GM12864 (cell line): ENCODE data around the gene ZC3H7B.

ENCODE experiments used
- DNase-seq: peaks from one replicate; pipeline ENCODE4 v3.0.0-alpha.2; 2011; ENCODE audit warnings: low read depth
- H3K4me3 ChIP-seq: 2 replicates; pipeline ENCODE4 v1.5.1; 2011; ENCODE audit warnings: mild to moderate bottlenecking, low read depth, low read length, control low read depth
- CTCF ChIP-seq: IDR thresholded peaks from 2 replicates; pipeline ENCODE4 v1.5.1; 2011; ENCODE audit warnings: low read depth, mild to moderate bottlenecking, moderate library complexity, low read length, control low read depth, inconsistent platforms; ENCODE audit errors: missing control alignments

Gene ZC3H7B

DNA sequence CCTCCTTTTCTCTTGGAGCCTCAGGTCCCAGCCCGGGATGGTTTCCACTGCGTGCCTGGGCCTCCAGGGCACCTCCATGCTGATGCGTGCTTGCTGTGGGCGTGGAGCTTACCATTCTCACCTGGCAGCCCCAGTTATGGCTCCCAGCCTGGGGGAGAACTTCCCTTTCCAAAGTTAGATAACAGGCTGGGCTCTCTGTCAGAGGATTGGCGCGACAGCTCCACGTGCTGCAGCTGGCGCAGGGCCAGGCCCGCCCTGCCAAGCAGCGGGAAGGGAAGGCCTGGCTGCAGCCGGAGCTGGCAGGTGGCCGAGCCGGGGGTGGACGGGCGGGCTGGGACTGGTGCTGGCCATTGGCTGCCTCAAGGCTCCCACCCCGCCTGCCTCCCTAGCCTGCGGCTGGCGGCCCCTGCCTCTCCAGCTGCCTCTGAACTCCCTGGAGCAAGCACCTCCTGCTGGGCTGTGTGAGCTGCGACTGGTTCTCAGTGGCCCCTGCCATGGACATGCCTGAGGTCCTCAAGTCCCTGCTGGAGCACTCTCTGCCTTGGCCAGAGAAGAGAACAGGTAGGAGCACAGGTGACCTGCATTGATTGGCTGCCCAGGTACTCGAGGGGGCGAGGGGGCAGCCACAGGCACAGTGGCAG lies 65.8 kb downstream of the ZC3H7B start:
- no peak for TF ChIP-seq CTCF
- H3K4me3 ChIP-seq = no peak overlapping the region
- DNase-seq = no peak

DNA sequence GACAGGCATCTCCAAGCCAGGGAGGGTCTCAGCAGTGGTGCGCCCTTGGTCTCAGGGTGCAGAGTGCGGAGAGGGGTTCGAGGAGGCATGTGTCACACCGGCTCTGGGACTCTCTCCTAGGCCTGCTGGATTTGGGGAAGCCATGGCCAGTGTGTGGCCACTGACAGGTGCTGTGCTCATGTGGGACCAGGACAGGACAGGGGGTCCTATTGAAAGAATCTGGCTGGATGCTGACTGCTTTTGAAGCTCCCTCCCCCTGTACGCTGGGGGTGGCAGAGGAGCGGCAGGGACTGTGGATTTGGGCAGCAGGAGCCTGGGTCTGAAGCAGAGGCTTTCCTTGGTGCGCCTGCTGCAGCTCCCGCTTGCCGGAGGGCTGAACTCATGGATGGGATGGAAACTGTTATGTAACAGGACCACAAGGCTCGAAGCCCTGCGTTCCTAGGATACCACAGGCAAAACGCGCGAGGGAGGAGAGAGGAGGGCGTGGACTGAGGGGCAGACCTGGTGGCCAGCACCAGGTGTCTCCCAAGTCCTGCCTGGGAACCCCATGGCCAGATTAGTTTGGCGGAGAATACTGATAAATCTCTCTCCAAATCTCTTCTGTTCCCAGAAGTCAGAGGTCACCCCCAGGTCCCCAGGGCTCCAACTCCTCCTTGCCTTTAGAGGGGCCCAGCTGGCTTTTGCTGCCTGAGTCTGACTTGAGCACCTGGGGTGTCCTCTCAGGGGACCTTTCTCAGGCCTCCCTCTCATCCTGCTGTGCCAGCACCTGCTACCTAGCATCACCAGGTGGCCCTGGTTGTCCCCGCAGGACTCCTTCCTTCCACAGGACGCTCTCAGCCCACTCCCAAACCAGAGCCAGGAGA lies 66.6 kb downstream of the ZC3H7B start:
- DNase-seq = no peak
- TF ChIP-seq CTCF = no peak
- no peak overlapping the region for H3K4me3 ChIP-seq

DNA sequence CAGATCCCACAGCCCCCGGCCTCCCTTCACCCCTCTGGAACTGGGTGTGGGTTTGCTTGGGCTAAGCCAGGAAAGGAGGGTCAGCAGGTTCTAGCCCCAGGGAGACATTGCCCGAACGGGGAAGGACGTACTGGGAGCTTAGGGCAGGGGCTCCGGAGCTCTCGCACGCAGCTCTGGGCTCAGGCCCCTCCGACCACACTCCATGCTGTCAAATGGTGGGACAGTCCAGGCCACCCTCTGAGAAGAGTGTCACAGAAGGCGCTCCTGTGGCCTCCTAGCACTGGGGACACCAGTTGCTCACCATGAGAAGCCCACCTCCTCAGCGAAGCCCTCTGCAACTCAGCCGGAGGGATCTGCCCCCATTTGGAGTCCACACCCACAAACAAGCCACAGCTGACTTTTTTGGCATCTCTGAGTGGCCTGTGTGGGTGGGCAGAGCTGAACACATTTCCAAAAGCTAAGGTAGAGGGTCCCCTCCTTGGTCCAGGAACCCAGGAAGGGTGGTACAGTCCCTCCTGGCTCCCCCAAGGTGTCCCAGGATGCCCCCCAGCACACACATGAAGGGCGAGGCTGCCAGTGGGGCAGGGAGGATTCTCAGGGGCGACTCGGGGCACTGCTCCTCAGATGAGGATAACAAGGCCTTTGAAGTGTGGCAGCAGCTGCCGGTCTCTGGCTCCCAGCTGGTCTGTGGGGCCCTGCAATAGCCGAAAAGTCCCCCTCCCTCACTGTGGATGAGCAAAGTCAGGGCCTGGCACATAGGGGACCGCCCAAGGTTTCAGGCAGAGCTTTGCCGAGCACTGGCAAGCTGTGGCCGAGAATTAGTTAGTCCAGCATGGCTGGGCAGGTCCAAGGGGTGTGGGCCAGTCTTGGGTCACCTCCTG lies 67.5 kb downstream of the ZC3H7B start:
- H3K4me3 ChIP-seq = no peak overlapping the region
- DNase-seq = no peak
- TF ChIP-seq CTCF = no peak

- H3K4me3 ChIP-seq = no peak overlapping the region
- no peak for TF ChIP-seq CTCF
- no peak for DNase-seq
Observed at GRCh38 chr22:41369424-41369745, 68.1 kb downstream of the ZC3H7B start.

- DNase-seq = no peak
- TF ChIP-seq CTCF = no peak
- H3K4me3 ChIP-seq = no peak overlapping the region
Observed at GRCh38 chr22:41369837-41370236, 68.5 kb downstream of the ZC3H7B start.

DNA sequence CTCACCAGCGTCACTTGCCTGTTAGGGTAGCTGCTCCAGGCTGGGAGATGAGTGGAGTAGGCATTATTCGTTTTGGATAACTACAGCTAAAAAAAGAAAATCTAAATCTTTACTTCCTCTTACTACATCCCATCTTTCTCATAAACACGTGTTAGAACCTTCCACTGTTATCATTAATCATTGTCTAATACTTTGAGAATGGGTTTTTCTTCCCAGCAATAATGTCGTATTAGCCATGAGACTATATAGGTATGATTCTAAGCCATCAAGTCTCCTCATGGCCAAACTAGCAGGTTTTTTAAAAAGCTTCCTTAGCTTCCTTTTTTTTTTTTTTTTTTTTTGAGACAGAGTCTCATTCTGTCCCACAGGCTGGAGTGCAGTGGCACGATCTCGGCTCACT lies 76.5 kb downstream of the ZC3H7B start:
- DNase-seq = no peak
- no peak for TF ChIP-seq CTCF
- no peak overlapping the region for H3K4me3 ChIP-seq
